Fibroblast of peridontal ligament (primary cell): ENCODE results near the gene GNLY.
A peak's percentile ranks its signal among the peaks of the same experiment; 100 is the strongest.

Source experiments
- DNase-seq: peaks from one replicate; pipeline ENCODE4 v3.0.0-alpha.2; 2010; ENCODE audit errors: extremely low read depth

GNLY gene

GRCh38 chr2:85728883-85729824 is 35.0 kb downstream of the GNLY start:
- DNase-seq: peak; percentile 77

GRCh38 chr2:85729825-85730510 is 35.8 kb downstream of the GNLY start:
- DNase-seq: no peak

GRCh38 chr2:85730686-85731230 is 36.6 kb downstream of the GNLY start:
- no peak for DNase-seq

- DNase-seq: no peak
These were observed 37.4 kb downstream of the GNLY start for GRCh38 chr2:85731606-85732005.

GRCh38 chr2:85732467-85733120 is 38.4 kb downstream of the GNLY start:
- DNase-seq: no peak

GRCh38 chr2:85733121-85733960 is 39.2 kb downstream of the GNLY start:
- DNase-seq: no peak

GRCh38 chr2:85734015-85734414 is 39.9 kb downstream of the GNLY start:
- DNase-seq: no peak

- DNase-seq: no peak
These were observed 40.9 kb downstream of the GNLY start for GRCh38 chr2:85734942-85735608.

- no peak for DNase-seq
These were observed 41.5 kb downstream of the GNLY start for GRCh38 chr2:85735691-85736090.

GRCh38 chr2:85736456-85737355 is 42.5 kb downstream of the GNLY start:
- no peak for DNase-seq

- peak; percentile 93 for DNase-seq
These were observed 43.3 kb downstream of the GNLY start for GRCh38 chr2:85737481-85737880.

- no peak for DNase-seq
These were observed 43.8 kb downstream of the GNLY start for GRCh38 chr2:85737961-85738360.

- no peak for DNase-seq
These were observed 46.0 kb downstream of the GNLY start for GRCh38 chr2:85740193-85740592.

GRCh38 chr2:85741211-85741832 is 47.2 kb downstream of the GNLY start:
- no peak for DNase-seq

GRCh38 chr2:85741833-85742455 is 47.8 kb downstream of the GNLY start:
- DNase-seq: peak; percentile 95

GRCh38 chr2:85743304-85743978 is 49.3 kb downstream of the GNLY start:
- no peak for DNase-seq

GRCh38 chr2:85744055-85744454 is 49.9 kb downstream of the GNLY start:
- DNase-seq: no peak
